C1 segment of cervical spinal cord (tissue), 14 donors: ENCODE results near the gene SCAI.
"Not testable (repeated sequence)": the region's sequence is repeated elsewhere in the genome, so short reads cannot be mapped to it uniquely, and the experiment has no call there.

Source experiments
- DNase-seq, 14 donors: peaks; one replicate each; lab custom pipeline; 2025; lab: John Stamatoyannopoulos, UW

The SCAI gene

DNA sequence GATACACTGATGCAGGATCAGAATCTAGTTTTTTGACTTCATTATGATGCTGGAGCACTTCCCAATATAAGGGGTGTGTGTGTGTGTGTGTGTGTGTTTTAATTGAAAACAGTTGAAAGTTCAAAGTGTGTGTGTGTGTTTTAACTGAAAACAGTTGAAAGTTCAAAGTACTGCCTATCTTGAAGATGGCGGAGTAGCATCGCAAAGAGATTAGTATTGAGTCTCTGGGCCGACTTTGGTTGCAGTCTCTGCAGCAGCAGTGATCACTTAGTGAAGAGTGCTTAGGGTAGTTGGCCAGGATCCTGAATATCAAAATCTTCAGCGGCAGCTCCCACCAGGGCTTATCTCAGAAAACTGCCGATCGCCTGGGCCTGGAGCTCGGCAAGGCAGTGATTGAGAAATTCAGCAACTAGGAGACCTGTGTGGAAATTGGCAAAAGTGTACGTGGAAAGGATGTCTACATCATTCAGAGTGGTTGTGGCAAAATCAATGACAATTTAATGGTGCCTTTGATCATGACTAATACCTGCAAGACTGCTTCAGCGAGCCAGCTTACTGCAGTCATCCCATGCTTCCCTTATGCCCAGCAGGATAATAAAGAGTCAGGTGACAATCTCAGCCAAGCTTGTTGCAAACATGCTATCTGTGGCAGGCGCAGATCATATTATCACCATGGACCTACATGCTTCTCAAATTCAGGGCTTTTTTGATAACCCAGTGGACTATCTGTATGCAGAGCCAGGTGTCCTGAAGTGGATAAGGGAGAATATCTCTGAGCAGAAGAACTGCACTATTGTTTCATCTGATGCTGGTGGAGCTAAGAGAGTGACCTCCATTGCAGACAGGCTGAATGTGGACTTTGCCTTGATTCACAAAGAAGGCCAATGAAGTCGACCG is 7.3 kb upstream of the SCAI start:
- no peak for DNase-seq

GRCh38 chr9:125147401-125147951 is 4.1 kb upstream of the SCAI start:
- DNase-seq, result no peak

DNA sequence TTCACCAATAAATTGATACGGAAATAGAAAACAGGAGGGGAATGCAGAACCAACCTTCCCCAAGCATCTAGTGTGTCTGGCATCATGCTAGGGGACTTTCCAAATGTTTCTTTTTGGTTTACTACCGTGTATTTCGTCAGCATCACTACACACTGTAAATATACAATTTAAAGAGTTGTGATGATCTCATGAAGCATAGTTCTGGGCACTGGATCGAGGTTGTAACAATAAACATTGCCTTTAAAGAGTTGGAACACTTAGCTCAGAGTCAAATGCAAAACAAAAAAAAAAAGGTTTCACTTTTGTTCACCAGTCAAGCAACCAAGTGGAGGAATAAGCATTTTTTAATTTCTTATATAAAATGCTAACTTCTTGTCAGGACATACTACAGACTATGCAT is 2.9 kb upstream of the SCAI start:
- no peak for DNase-seq

DNA sequence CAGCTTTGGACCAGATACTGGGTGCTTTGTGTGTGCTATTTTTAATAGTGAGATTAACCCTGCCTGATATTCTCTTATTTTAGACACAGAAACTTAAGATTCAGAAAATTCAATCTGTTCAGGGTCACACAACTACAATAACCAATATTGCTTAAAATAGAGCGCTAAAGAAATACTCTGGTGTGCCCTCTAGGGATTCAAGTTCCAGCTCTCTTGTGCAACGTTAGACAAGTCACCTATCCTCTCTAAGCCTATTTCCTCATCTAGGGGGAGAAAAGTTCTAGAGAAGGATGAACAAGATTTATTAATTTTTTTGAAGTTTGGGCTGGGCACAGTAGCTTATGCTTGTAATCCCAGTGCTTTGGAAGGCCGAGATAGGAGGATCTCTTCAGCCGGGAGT is 2.1 kb upstream of the SCAI start:
- DNase-seq, result no peak

DNA sequence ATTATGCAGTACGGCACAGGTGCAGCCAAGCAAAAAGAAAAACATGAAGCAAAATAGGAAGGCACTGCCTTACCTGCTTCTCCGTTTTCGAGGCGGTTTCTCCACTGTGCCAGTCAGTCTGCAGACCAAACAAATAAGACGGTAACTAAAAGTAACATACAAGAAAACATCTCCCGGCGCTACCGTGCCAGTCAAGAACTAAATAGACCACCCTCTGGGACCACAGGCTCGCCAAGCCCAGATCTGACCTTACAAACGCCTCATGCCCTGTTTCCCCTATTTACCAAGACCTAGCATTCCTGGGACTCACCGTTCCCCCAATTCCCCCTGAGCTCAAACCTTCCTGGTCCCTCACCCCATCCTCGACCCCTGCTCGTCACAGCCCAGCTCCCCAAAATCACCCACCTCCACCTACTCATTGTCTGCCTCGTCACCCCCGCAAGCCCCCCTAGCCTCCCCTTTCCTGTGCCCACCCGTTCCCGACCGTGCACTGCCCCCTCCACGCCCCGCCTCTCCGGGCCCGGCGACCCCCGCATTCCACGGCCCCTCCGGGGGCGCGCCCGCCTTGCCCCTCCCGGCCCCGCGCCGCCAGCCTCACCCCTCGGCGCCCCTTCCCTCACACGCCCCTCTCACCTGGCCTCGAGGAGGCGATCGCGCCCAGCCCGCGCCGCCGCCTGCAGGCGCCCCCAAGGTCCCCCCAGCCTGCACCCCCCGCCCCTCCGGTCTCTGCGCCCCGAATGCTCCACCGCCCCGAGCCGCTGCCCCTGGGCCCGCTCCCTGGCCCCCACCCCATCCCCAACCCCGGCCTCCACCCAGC is 560 bp downstream of the SCAI start:
- DNase-seq, result peak in 3 of 14 donors; percentile 5 to 19 (median 16)

DNA sequence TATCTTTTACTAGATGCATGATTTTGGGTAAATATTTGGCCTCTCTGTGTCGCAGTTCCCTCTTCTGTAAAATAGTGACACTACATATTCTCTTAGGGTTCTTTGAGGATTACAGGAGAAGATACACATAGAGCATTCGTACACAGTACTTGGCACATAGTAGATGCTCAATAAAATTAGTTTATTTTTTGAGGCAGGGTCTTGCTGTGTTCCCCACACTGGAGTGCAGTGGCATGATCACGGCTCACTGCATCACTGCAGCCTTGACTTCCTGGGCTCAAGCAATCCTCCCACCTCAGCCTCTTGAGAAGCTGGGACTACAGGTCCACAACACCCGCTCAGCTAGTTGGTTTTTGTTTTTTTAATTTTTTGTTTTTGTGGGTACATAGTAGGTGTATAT is 1.6 kb downstream of the SCAI start:
- no peak for DNase-seq

DNA sequence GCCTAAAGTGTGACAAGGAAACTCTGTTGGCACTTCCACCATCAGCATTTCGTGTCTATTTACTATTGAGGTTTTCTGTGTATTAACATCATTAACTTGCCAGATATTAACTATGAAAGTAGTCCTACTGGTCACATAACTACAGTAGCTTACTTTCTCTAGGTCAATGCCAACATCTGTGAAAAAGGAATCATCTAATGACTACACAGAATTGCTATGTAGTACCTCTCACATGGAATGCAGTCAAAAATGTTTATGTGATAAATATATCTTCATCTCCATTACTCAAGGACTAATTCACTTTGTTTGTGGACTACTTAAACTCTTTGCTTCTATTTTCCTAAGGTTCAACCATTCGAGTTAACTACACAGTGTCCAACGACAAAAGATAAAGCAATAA is 2.1 kb downstream of the SCAI start:
- DNase-seq, result no peak

DNA sequence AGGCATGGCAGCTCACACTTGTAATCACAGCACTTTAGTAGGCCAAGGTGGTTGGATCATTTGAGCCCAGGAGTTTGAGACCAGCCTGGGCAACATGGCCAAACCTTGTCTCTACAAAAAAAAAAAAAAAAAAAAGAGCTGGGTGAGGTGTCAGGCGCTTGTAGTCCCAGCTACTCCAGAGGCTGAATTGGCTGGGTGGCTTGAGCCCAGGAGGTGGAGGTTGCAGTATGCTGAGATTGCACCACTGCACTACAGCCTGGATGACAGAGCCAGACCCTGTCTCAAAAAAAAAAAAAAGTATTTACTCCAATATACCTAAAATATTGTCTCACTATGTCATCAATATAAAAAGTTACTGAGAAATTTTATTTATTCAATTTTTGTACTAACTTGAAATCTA is 2.8 kb downstream of the SCAI start:
- DNase-seq, result no peak

DNA sequence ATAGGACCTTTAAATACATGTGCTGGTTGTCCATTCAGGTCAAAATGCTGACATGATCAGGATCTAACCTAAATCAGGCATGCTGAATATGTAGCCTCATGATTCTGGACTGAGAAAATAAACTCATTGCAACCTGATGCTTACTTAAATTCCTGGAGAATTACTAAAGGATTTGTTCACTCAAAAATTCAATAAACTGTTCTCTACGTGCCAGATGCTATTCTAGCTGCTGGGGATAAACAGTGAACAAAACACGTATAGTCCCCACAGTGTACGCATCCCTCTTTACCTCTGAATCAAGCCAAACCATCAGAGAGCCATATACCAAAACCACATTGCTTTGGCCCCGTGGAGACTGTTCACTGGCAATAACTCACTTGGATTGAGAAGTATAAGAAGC is 6.1 kb downstream of the SCAI start:
- no peak for DNase-seq

DNA sequence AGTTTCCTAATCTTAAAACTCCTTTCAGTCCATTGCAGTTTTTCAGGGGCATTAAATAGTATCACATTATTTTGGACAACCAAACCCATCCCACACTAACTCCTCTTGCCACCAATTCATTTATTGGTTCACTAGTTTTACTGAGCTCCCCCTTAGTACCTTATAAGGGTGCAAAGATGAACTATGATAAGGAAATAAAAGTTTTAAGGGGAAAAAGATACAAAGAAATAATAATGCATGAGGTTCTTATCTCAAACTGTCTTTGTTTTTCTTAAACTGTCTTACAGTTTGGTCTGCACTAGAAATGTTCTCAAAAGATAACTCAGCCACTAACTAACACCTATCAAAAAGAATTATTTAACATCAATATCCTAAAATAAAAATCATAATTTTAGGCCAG is 8.4 kb downstream of the SCAI start:
- no peak for DNase-seq

DNA sequence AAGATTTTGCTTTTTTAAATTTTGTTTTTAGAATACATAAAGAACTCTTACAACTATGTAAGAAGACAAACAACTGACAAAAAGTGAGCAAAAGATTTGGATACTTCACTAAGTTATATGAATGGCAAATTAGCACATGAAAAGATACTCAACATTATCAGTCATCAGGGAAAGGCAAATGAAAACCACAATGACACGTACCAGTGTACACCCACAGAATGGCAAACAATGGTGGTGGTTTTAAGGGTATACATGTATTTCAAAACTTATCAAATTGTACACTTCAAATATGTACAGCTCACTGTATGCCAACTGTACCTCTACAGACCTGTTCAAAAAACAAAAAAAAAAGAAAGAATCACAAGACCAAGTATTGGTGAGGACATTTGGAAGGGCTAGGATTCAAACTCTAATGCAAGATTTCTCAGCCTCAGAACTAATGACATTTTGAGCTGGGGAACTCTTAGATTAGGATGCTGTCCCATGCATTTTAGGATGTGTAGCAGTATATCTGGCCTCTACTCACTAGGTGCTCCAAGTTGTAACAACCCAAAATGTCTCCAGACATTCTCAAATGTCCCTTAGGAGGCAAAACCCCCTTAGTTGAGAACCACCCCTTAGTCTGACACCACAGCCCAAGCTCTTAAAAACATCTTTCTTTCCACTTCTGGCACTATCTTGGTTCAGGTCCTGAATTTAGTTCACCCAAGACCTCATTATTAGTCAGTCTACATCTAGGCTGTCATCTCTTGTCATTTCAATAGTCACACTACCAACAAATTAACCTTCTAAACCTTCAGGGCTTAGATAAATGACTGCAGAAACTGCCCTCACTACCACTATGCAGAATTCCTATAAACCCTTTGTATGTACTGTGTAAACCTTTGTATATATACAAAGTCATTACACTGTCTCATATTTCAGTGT is 9.7 kb downstream of the SCAI start:
- DNase-seq, result no peak

GRCh38 chr9:125131778-125132177 is 11.6 kb downstream of the SCAI start:
- no peak for DNase-seq

- peak in 12 of 14 donors; percentile 5 to 82 (median 44) for DNase-seq
Measured at GRCh38 chr9:125126019-125126746, 17.1 kb downstream of the SCAI start.

- no peak for DNase-seq
Measured at GRCh38 chr9:125125523-125125922, 17.8 kb downstream of the SCAI start.

DNA sequence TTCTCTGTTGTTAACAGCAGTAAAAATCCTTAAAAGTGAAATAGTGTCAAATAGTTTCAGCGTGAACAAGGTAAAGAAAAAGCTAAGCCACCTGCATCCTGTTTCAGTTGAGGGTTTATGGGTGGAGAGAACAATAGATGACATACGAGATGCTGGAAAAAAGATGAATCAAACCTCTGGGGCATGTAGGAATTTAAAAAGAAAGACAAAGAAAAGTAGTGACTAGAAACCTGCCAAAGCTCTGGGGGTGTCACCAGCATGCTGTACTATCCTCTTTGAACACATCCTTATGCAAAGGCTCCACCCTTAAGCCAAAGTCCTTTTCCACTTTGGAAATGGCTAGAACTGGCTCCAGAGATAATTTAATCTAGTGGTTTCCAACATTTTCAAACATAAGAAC is 22.2 kb downstream of the SCAI start:
- DNase-seq, result no peak

DNA sequence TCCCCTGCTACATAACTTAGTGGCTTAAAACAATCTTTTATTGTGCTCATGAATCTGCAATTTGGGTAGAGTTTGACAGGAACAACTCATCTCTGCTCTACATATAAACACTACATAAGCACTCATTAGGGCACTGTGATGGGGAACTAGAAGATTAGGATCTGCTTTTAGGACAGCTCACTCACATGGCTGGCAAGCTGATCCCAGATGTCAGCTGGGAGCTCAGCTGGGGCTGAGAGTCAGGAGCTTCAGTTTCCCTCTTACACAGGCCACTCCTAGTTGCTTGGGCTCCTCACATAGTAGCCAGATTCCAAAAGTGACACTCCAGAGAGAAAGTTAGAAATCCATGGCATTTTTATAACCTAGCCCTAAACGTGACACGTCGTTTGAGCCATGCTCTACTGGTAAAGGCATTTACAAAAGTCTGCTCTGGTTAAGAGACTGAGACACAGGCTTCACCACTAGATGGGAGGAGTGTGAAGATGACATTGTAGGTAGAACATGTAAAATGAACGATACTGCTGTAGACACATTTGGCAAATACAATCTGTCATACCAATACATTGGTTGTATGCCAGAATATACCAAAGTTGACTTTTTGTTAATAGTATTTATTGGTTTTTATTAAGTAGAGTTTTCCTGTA is 23.6 kb downstream of the SCAI start:
- no peak for DNase-seq

DNA sequence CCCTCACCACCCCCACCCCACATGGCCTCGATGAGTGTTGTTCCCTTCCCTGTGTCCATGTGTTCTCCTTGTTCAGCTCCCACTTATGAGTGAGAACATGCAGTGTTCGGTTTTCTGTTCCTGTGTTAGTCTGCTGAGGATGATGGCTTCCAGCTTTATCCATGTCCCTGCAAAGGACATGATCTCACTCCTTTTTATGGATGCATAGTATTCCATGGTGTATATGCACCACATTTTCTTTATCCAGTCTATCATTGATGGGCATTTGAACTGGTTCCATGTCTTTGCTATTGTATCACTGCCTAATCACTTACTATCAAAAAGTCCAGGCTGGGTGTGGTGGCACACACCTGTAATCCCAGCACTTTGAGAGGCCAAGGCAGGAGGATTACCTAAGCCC is 24.6 kb downstream of the SCAI start:
- not testable (repeated sequence) for DNase-seq

- not testable (repeated sequence) for DNase-seq
Measured at GRCh38 chr9:125114503-125114902, 28.8 kb downstream of the SCAI start.

DNA sequence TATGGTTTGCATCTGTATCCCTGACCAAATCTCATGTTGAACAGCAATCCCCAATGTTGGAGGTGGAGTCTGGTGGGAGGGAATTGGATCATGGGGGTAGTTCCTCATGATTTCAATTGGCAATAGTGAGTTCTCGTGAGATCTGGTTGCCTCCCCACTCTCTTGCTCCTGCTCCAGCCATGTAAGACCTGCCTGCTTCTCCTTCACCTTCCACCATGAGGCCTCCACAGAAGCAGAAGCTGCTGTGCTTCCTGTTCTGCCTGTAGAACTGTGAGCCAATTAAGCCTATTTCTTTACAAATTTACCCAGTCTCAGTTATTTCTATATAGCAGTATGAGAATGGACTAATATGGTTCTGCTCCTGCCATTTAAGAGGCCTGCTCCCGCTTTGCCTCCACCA is 32.9 kb downstream of the SCAI start:
- DNase-seq, result no peak

DNA sequence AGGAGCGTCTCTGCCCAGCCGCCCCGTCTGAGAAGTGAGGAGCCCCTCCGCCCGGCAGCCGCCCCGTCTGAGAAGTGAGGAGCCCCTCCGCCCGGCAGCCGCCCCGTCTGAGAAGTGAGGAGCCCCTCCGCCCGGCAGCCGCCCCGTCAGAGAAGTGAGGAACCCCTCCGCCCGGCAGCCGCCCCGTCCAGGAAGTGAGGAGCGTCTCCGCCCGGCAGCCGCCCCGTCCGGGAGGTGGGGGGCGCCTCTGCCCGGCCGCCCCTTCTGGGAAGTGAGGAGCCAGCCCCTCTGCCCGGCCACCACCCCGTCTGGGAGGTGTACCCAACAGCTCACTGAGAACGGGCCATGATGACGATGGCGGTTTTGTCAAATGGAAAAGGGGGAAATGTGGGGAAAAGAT is 34.8 kb downstream of the SCAI start:
- DNase-seq, result not testable (repeated sequence)
